A673 (cell line): ENCODE data around the gene BICD1. TPM values are rescaled to one million over a fixed set of nuclear protein-coding genes. Genes with fewer than 3 reads are reported as not detected.

Experiments used
- BruUV-seq: library from RNA; stranded (reverse); fragments of 400-500 nt; replicated peaks from 2 replicates; lab custom pipeline; 2021; lab: Mats Ljungman, UMichigan
- CTCF ChIA-PET: fragments of 300-600 bp; sonication (Branson Sonifier 250); formaldehyde crosslinking; loops from one replicate; lab custom pipeline; 2022; ENCODE audit warnings: antibody characterized with exemption; lab: Charles Lee
- POLR2A ChIA-PET: fragments of 300-600 bp; sonication (Branson Sonifier 250); formaldehyde crosslinking; loops from one replicate; lab custom pipeline; 2022; ENCODE audit warnings: antibody characterized with exemption; ENCODE audit not compliant: low non-redundant PET; lab: Charles Lee
- DNase-seq: peaks from one replicate; pipeline ENCODE4 v3.0.0-alpha.2; 2015; ENCODE audit warnings: low spot score
- H3K27ac ChIP-seq: fragments of 200-600 bp; sonication (generic); 2 replicates; pipeline ENCODE4 v1.5.1; 2016; ENCODE audit warnings: mixed run types, low read depth, mild to moderate bottlenecking, mixed read lengths, antibody characterized with exemption, low read length; ENCODE audit not compliant: poor library complexity, severe bottlenecking
- H3K27me3 ChIP-seq: fragments of 200-600 bp; sonication (generic); replicated peaks from 2 replicates; pipeline ENCODE4 v1.6.1; 2017; ENCODE audit warnings: mixed run types, low read depth, mild to moderate bottlenecking, mixed read lengths, antibody characterized with exemption, low read length; ENCODE audit not compliant: insufficient read depth, poor library complexity
- H3K36me3 ChIP-seq: fragments of 200-600 bp; sonication (generic); 2 replicates; pipeline ENCODE4 v1.6.1; 2016; ENCODE audit warnings: mixed run types, mild to moderate bottlenecking, mixed read lengths, antibody characterized with exemption, low read length; ENCODE audit not compliant: insufficient read depth, poor library complexity, severe bottlenecking
- H3K4me1 ChIP-seq: fragments of 200-600 bp; sonication (generic); 2 replicates; pipeline ENCODE4 v1.6.1; 2017; ENCODE audit warnings: mixed run types, mild to moderate bottlenecking, mixed read lengths, antibody characterized with exemption, low read length; ENCODE audit not compliant: insufficient read depth, poor library complexity, severe bottlenecking
- H3K4me3 ChIP-seq: fragments of 200-600 bp; sonication (generic); 2 replicates; pipeline ENCODE4 v1.5.1; 2016; ENCODE audit warnings: low read depth, mixed run types, mild to moderate bottlenecking, mixed read lengths, low read length; ENCODE audit not compliant: poor library complexity, severe bottlenecking
- H3K9me3 ChIP-seq: fragments of 200-600 bp; sonication (generic); 2 replicates; pipeline ENCODE4 v1.6.1; 2016; ENCODE audit warnings: mixed run types, low read depth, mild to moderate bottlenecking, mixed read lengths, antibody characterized with exemption, low read length; ENCODE audit not compliant: poor library complexity, severe bottlenecking
- CTCF ChIP-seq: fragments of 300-800, 200-600 bp; sonication (generic); conservative IDR thresholded peaks from 2 replicates; pipeline ENCODE4 v1.5.1; 2017; ENCODE audit warnings: low read depth, mild to moderate bottlenecking, antibody characterized with exemption, low read length, moderate library complexity, mixed read lengths
- EZH2 ChIP-seq: fragments of 200-600 bp; sonication (generic); IDR thresholded peaks from 2 replicates; pipeline ENCODE4 v1.6.1; 2017; ENCODE audit warnings: borderline replicate concordance, low read depth, mild to moderate bottlenecking, mixed read lengths, antibody characterized with exemption, low read length; ENCODE audit not compliant: poor library complexity, severe bottlenecking
- intact Hi-C: fragments of 100-400 bp; cut with micrococcal nuclease; formaldehyde crosslinking; loops from one replicate; pipeline ENCODE4 v1.10.0; 2022; ENCODE audit not compliant: unreplicated experiment
- total RNA-seq: library from RNA; stranded (reverse); gene quantifications from 2 replicates; pipeline ENCODE4 v1.2.3, GENCODE V29; 2021

Gene BICD1
- total RNA-seq, 1 experiment from 2014 or later, result 50.2 TPM

- TF ChIP-seq CTCF (no peak), EZH2 (no peak)
- ChIA-PET POLR2A (no interaction called here), CTCF (no interaction called here)
- Histone ChIP-seq H3K9me3 (no peaks in the 10 kb centered on the region), H3K27ac (no peak overlapping the region), H3K36me3 (no peaks in the 10 kb centered on the region), H3K4me3 (no peak overlapping the region), H3K4me1 (peaks cover 42% of the 10 kb centered on the region), H3K27me3 (no peaks in the 10 kb centered on the region)
- DNase-seq, result no peak
- BruUV-seq, result no TSS peak
- intact Hi-C loops, result no loop called here
These were observed 165.8 kb downstream of the BICD1 start for GRCh38 chr12:32272465-32272864.

GRCh38 chr12:32273063-32273522, 166.4 kb downstream of the BICD1 start:
- TF ChIP-seq CTCF, result no peak
- no peak for TF ChIP-seq EZH2

GRCh38 chr12:32273712-32274111, 167.1 kb downstream of the BICD1 start:
- H3K9me3 ChIP-seq, result no peaks in the 10 kb centered on the region
- no peaks in the 10 kb centered on the region for H3K36me3 ChIP-seq
- H3K4me3 ChIP-seq, result no peak overlapping the region
- ChIA-PET CTCF (no interaction called here), POLR2A (no interaction called here)
- BruUV-seq, result no TSS peak
- intact Hi-C loops, result no loop called here
- H3K4me1 ChIP-seq, result peaks cover 42% of the 10 kb centered on the region
- TF ChIP-seq EZH2, result no peak
- no peak for TF ChIP-seq CTCF
- no peaks in the 10 kb centered on the region for H3K27me3 ChIP-seq
- peak overlapping the region; percentile 47 for H3K27ac ChIP-seq
- no peak for DNase-seq

More at GRCh38 chr12:32273063-32273522, 166.4 kb downstream of the BICD1 start:
- no peaks in the 10 kb centered on the region for H3K9me3 ChIP-seq
- H3K27ac ChIP-seq, result peak overlapping the region; percentile 47
- no peaks in the 10 kb centered on the region for H3K27me3 ChIP-seq
- CTCF ChIA-PET, result no interaction called here
- DNase-seq, result no peak
- peaks cover 42% of the 10 kb centered on the region for H3K4me1 ChIP-seq
- no peak overlapping the region for H3K4me3 ChIP-seq
- intact Hi-C loops, result no loop called here
- no peaks in the 10 kb centered on the region for H3K36me3 ChIP-seq
- POLR2A ChIA-PET, result no interaction called here
- no TSS peak for BruUV-seq
